T-helper 2 cell treated with Interferon-gamma antibody and Interleukin-4, amounts not matched to agents 5 μg/mL and 100 μg/mL, for 36 hours (primary cell): ENCODE results near the gene RAX.
A peak's percentile ranks its signal among the peaks of the same experiment; 100 is the strongest.
"Not testable (repeated sequence)": the region's sequence is repeated elsewhere in the genome, so short reads cannot be mapped to it uniquely, and the experiment has no call there.

Source experiments
- DNase-seq: peaks from one replicate; pipeline ENCODE4 v3.0.0; 2021; ENCODE audit warnings: low spot score
- H3K27ac Mint-ChIP-seq: one replicate; pipeline ENCODE4 v1.8.0; 2021; ENCODE audit warnings: mild to moderate bottlenecking, mixed read lengths
- H3K27me3 Mint-ChIP-seq: one replicate; pipeline ENCODE4 v1.8.0; 2021; ENCODE audit warnings: low read depth, mixed read lengths
- H3K36me3 Mint-ChIP-seq: one replicate; pipeline ENCODE4 v1.8.0; 2021; ENCODE audit warnings: low read depth, mixed read lengths
- H3K4me1 Mint-ChIP-seq: one replicate; pipeline ENCODE4 v1.8.0; 2021; ENCODE audit warnings: low read depth, mixed read lengths
- H3K4me3 Mint-ChIP-seq: one replicate; pipeline ENCODE4 v1.8.0; 2022; ENCODE audit warnings: mild to moderate bottlenecking, moderate library complexity, mixed read lengths
- H3K9me3 Mint-ChIP-seq: one replicate; pipeline ENCODE4 v1.8.0; 2021; ENCODE audit warnings: mixed read lengths

The RAX gene

GRCh38 chr18:59268721-59269562 is 4.3 kb downstream of the RAX start:
- DNase-seq, result peak; percentile 62

GRCh38 chr18:59268127-59268720 is 5.0 kb downstream of the RAX start:
- Mint-ChIP-seq H3K27ac (no peak overlapping the region), H3K9me3 (no peaks in the 10 kb centered on the region), H3K27me3 (peaks cover 84% of the 10 kb centered on the region), H3K4me3 (peak overlapping the region; percentile 34), H3K36me3 (peaks cover 1% of the 10 kb centered on the region), H3K4me1 (peaks cover 30% of the 10 kb centered on the region)
- no peak for DNase-seq

More at GRCh38 chr18:59268721-59269562, 4.3 kb downstream of the RAX start:
- peaks cover 83% of the 10 kb centered on the region for H3K27me3 Mint-ChIP-seq
- H3K9me3 Mint-ChIP-seq, result no peaks in the 10 kb centered on the region
- peak overlapping the region; percentile 76 for H3K4me3 Mint-ChIP-seq
- H3K36me3 Mint-ChIP-seq, result no peaks in the 10 kb centered on the region
- peaks cover 31% of the 10 kb centered on the region for H3K4me1 Mint-ChIP-seq
- no peak overlapping the region for H3K27ac Mint-ChIP-seq

- H3K9me3 Mint-ChIP-seq, result no peaks in the 10 kb centered on the region
- DNase-seq, result no peak
- H3K4me3 Mint-ChIP-seq, result peak overlapping the region; percentile 17
- H3K27ac Mint-ChIP-seq, result no peak overlapping the region
- H3K4me1 Mint-ChIP-seq, result peaks cover 30% of the 10 kb centered on the region
- H3K36me3 Mint-ChIP-seq, result peaks cover 1% of the 10 kb centered on the region
- peaks cover 90% of the 10 kb centered on the region for H3K27me3 Mint-ChIP-seq
Observed at GRCh38 chr18:59267503-59268126, 5.6 kb downstream of the RAX start.

GRCh38 chr18:59266886-59267502 is 6.3 kb downstream of the RAX start:
- H3K4me3 Mint-ChIP-seq, result no peak overlapping the region
- DNase-seq, result no peak
- peaks cover 92% of the 10 kb centered on the region for H3K27me3 Mint-ChIP-seq
- peaks cover 1% of the 10 kb centered on the region for H3K36me3 Mint-ChIP-seq
- no peaks in the 10 kb centered on the region for H3K9me3 Mint-ChIP-seq
- peaks cover 30% of the 10 kb centered on the region for H3K4me1 Mint-ChIP-seq
- no peak overlapping the region for H3K27ac Mint-ChIP-seq

- H3K27ac Mint-ChIP-seq, result no peak overlapping the region
- H3K9me3 Mint-ChIP-seq, result no peaks in the 10 kb centered on the region
- peak overlapping the region; percentile 7 for H3K4me3 Mint-ChIP-seq
- H3K36me3 Mint-ChIP-seq, result peaks cover 1% of the 10 kb centered on the region
- H3K4me1 Mint-ChIP-seq, result peaks cover 30% of the 10 kb centered on the region
- no peak for DNase-seq
- peaks cover 92% of the 10 kb centered on the region for H3K27me3 Mint-ChIP-seq
Observed at GRCh38 chr18:59266459-59266858, 6.8 kb downstream of the RAX start.

GRCh38 chr18:59265974-59266369 is 7.3 kb downstream of the RAX start:
- peaks cover 89% of the 10 kb centered on the region for H3K27me3 Mint-ChIP-seq
- H3K4me3 Mint-ChIP-seq, result peak overlapping the region; percentile 7
- no peaks in the 10 kb centered on the region for H3K9me3 Mint-ChIP-seq
- H3K36me3 Mint-ChIP-seq, result peaks cover 1% of the 10 kb centered on the region
- peaks cover 30% of the 10 kb centered on the region for H3K4me1 Mint-ChIP-seq
- no peak overlapping the region for H3K27ac Mint-ChIP-seq
- no peak for DNase-seq

- peaks cover 30% of the 10 kb centered on the region for H3K4me1 Mint-ChIP-seq
- peak overlapping the region; percentile 75 for H3K4me3 Mint-ChIP-seq
- peaks cover 1% of the 10 kb centered on the region for H3K36me3 Mint-ChIP-seq
- H3K27me3 Mint-ChIP-seq, result peaks cover 89% of the 10 kb centered on the region
- peak; percentile 29 for DNase-seq
- H3K9me3 Mint-ChIP-seq, result no peaks in the 10 kb centered on the region
- H3K27ac Mint-ChIP-seq, result no peak overlapping the region
Observed at GRCh38 chr18:59265246-59265973, 7.8 kb downstream of the RAX start.

- H3K4me3 Mint-ChIP-seq, result peak overlapping the region; percentile 75
- no peak for DNase-seq
- H3K27me3 Mint-ChIP-seq, result peaks cover 88% of the 10 kb centered on the region
- H3K4me1 Mint-ChIP-seq, result peaks cover 26% of the 10 kb centered on the region
- H3K9me3 Mint-ChIP-seq, result no peaks in the 10 kb centered on the region
- peaks cover 1% of the 10 kb centered on the region for H3K36me3 Mint-ChIP-seq
- no peak overlapping the region for H3K27ac Mint-ChIP-seq
Observed at GRCh38 chr18:59264651-59265245, 8.5 kb downstream of the RAX start.

GRCh38 chr18:59264121-59264571 is 9.1 kb downstream of the RAX start:
- H3K4me3 Mint-ChIP-seq, result no peak overlapping the region
- DNase-seq, result no peak

GRCh38 chr18:59263661-59264060 is 9.6 kb downstream of the RAX start:
- peak overlapping the region; percentile 44 for H3K4me3 Mint-ChIP-seq
- H3K36me3 Mint-ChIP-seq, result peaks cover 1% of the 10 kb centered on the region
- no peaks in the 10 kb centered on the region for H3K9me3 Mint-ChIP-seq
- H3K27me3 Mint-ChIP-seq, result peaks cover 91% of the 10 kb centered on the region
- no peak overlapping the region for H3K27ac Mint-ChIP-seq
- peaks cover 21% of the 10 kb centered on the region for H3K4me1 Mint-ChIP-seq
- no peak for DNase-seq

More at GRCh38 chr18:59264121-59264571, 9.1 kb downstream of the RAX start:
- Mint-ChIP-seq H3K27me3 (peaks cover 89% of the 10 kb centered on the region), H3K9me3 (no peaks in the 10 kb centered on the region), H3K36me3 (peaks cover 1% of the 10 kb centered on the region), H3K27ac (no peak overlapping the region), H3K4me1 (peaks cover 22% of the 10 kb centered on the region)

- H3K4me1 Mint-ChIP-seq, result peaks cover 11% of the 10 kb centered on the region
Observed at GRCh38 chr18:59262243-59262642, 11.0 kb downstream of the RAX start.

GRCh38 chr18:59261842-59262241 is 11.4 kb downstream of the RAX start:
- H3K36me3 Mint-ChIP-seq, H3K9me3 Mint-ChIP-seq: not testable (repeated sequence)

More at GRCh38 chr18:59262243-59262642, 11.0 kb downstream of the RAX start:
- DNase-seq, H3K9me3 Mint-ChIP-seq, H3K36me3 Mint-ChIP-seq, H3K4me3 Mint-ChIP-seq, H3K27ac Mint-ChIP-seq: not testable (repeated sequence)
- H3K27me3 Mint-ChIP-seq, result peaks cover 82% of the 10 kb centered on the region

GRCh38 chr18:59255491-59255890 is 17.8 kb downstream of the RAX start:
- not testable (repeated sequence) for H3K36me3 Mint-ChIP-seq, DNase-seq, H3K4me1 Mint-ChIP-seq, H3K27ac Mint-ChIP-seq, H3K4me3 Mint-ChIP-seq, H3K9me3 Mint-ChIP-seq
- H3K27me3 Mint-ChIP-seq, result peaks cover 29% of the 10 kb centered on the region

More at GRCh38 chr18:59261842-59262241, 11.4 kb downstream of the RAX start:
- not testable (repeated sequence) for H3K4me3 Mint-ChIP-seq, H3K27ac Mint-ChIP-seq, DNase-seq
- Mint-ChIP-seq H3K27me3 (peaks cover 78% of the 10 kb centered on the region), H3K4me1 (peaks cover 11% of the 10 kb centered on the region)
